SK-N-SH treated with all-trans-retinoic acid at 6 μM for 48 hours (cell line): ENCODE results near the gene ICE1.
"Not testable (repeated sequence)": the region's sequence is repeated elsewhere in the genome, so short reads cannot be mapped to it uniquely, and the experiment has no call there.

Experiments used
- ARNTL ChIP-seq: fragments of 450-650 bp; formaldehyde crosslinking; IDR thresholded peaks from 2 replicates; pipeline ENCODE4 v1.5.0; 2020; ENCODE audit warnings: low read depth, mild to moderate bottlenecking, moderate library complexity, borderline replicate concordance
- CSDC2 ChIP-seq: fragments of 250-450 bp; sonication (Bioruptor Pico); IDR thresholded peaks from 2 replicates; pipeline ENCODE4 v1.5.0; 2020; ENCODE audit warnings: mild to moderate bottlenecking, moderate library complexity
- GLIS3 ChIP-seq: fragments of 250-450 bp; sonication (Bioruptor Pico); IDR thresholded peaks from 2 replicates; pipeline ENCODE4 v1.5.0; 2020; ENCODE audit warnings: mild to moderate bottlenecking, moderate library complexity
- ISL1 ChIP-seq: fragments of 250-450 bp; sonication (Bioruptor Pico); IDR thresholded peaks from 2 replicates; pipeline ENCODE4 v2.1.2; 2022; ENCODE audit warnings: mild to moderate bottlenecking, moderate library complexity
- SNAI2 ChIP-seq: fragments of 250-450 bp; sonication (Bioruptor Pico); IDR thresholded peaks from 2 replicates; pipeline ENCODE4 v1.5.0; 2020; ENCODE audit warnings: mild to moderate bottlenecking, moderate library complexity
- TOX ChIP-seq: fragments of 250-450 bp; sonication (Bioruptor Pico); IDR thresholded peaks from 2 replicates; pipeline ENCODE4 v1.8.0; 2021; ENCODE audit warnings: mild to moderate bottlenecking, moderate library complexity, borderline replicate concordance
- ZFP3 ChIP-seq: fragments of 250-450 bp; sonication (Bioruptor Pico); IDR thresholded peaks from 2 replicates; pipeline ENCODE4 v1.5.0; 2020; ENCODE audit warnings: mild to moderate bottlenecking, moderate library complexity
- ZFP30 ChIP-seq: fragments of 450-650 bp; formaldehyde crosslinking; IDR thresholded peaks from 2 replicates; pipeline ENCODE4 v1.5.0; 2022; ENCODE audit warnings: mild to moderate bottlenecking, moderate library complexity
- ZNF565 ChIP-seq: fragments of 450-650 bp; formaldehyde crosslinking; conservative IDR thresholded peaks from 2 replicates; pipeline ENCODE4 v1.5.0; 2020; ENCODE audit warnings: low read depth, mild to moderate bottlenecking, moderate library complexity
- ZNF70 ChIP-seq: fragments of 450-650 bp; formaldehyde crosslinking; IDR thresholded peaks from 2 replicates; pipeline ENCODE4 v1.5.0; 2020; ENCODE audit warnings: mild to moderate bottlenecking, moderate library complexity
- ZNF8 ChIP-seq: fragments of 450-650 bp; formaldehyde crosslinking; IDR thresholded peaks from 2 replicates; pipeline ENCODE4 v1.5.0; 2020; ENCODE audit warnings: mild to moderate bottlenecking, moderate library complexity
- TF ChIP-seq, protein P1 (sequence below): fragments of 250-450 bp; sonication (Bioruptor Pico); IDR thresholded peaks from 2 replicates; pipeline ENCODE4 v1.5.1; 2021; ENCODE audit warnings: mild to moderate bottlenecking, moderate library complexity
- TF ChIP-seq, protein P2 (sequence below): fragments of 250-450 bp; sonication (Bioruptor Pico); IDR thresholded peaks from 2 replicates; pipeline ENCODE4 v1.5.1; 2020; ENCODE audit warnings: low read depth, mild to moderate bottlenecking, moderate library complexity
- TF ChIP-seq, protein P3 (sequence below): fragments of 250-450 bp; sonication (Bioruptor Pico); IDR thresholded peaks from 2 replicates; pipeline ENCODE4 v1.8.0; 2020; ENCODE audit warnings: mild to moderate bottlenecking, moderate library complexity, borderline replicate concordance

DNA sequence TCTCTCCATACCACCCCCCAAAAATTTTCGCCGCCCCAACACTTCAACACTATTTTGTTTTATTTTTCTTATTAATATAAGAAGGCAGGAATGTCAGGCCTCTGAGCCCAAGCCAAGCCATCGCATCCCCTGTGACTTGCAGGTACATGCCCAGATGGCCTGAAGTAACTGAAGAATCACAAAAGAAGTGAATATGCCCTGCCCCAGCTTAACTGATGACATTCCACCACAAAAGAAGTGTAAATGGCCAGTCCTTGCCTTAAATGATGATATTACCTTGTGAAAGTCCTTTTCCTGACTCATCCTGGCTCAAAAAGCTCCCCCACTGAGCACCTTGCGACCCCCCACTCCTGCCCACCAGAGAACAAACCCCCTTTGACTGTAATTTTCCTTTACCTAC lies 98.1 kb downstream of the ICE1 start:
- not testable (repeated sequence) for TF ChIP-seq ZFP3 (CRISPR knock-in tag); TOX (CRISPR knock-in tag); ARNTL; SNAI2 (CRISPR knock-in tag); CSDC2 (CRISPR knock-in tag); GLIS3 (CRISPR knock-in tag); ZFP30 (CRISPR knock-in tag); ZNF565 (CRISPR knock-in tag); ZNF70 (CRISPR knock-in tag); ZNF8 (CRISPR knock-in tag); ISL1
- TF ChIP-seq, protein P1, sequence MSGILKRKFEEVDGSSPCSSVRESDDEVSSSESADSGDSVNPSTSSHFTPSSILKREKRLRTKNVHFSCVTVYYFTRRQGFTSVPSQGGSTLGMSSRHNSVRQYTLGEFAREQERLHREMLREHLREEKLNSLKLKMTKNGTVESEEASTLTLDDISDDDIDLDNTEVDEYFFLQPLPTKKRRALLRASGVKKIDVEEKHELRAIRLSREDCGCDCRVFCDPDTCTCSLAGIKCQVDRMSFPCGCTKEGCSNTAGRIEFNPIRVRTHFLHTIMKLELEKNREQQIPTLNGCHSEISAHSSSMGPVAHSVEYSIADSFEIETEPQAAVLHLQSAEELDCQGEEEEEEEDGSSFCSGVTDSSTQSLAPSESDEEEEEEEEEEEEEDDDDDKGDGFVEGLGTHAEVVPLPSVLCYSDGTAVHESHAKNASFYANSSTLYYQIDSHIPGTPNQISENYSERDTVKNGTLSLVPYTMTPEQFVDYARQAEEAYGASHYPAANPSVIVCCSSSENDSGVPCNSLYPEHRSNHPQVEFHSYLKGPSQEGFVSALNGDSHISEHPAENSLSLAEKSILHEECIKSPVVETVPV (CRISPR knock-in tag), result not testable (repeated sequence)
- TF ChIP-seq, protein P2, sequence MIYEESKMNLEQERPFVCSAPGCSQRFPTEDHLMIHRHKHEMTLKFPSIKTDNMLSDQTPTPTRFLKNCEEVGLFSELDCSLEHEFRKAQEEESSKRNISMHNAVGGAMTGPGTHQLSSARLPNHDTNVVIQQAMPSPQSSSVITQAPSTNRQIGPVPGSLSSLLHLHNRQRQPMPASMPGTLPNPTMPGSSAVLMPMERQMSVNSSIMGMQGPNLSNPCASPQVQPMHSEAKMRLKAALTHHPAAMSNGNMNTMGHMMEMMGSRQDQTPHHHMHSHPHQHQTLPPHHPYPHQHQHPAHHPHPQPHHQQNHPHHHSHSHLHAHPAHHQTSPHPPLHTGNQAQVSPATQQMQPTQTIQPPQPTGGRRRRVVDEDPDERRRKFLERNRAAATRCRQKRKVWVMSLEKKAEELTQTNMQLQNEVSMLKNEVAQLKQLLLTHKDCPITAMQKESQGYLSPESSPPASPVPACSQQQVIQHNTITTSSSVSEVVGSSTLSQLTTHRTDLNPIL (CRISPR knock-in tag), result not testable (repeated sequence)
- TF ChIP-seq, protein P3, sequence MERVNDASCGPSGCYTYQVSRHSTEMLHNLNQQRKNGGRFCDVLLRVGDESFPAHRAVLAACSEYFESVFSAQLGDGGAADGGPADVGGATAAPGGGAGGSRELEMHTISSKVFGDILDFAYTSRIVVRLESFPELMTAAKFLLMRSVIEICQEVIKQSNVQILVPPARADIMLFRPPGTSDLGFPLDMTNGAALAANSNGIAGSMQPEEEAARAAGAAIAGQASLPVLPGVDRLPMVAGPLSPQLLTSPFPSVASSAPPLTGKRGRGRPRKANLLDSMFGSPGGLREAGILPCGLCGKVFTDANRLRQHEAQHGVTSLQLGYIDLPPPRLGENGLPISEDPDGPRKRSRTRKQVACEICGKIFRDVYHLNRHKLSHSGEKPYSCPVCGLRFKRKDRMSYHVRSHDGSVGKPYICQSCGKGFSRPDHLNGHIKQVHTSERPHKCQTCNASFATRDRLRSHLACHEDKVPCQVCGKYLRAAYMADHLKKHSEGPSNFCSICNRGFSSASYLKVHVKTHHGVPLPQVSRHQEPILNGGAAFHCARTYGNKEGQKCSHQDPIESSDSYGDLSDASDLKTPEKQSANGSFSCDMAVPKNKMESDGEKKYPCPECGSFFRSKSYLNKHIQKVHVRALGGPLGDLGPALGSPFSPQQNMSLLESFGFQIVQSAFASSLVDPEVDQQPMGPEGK (CRISPR knock-in tag), result not testable (repeated sequence)
